ENCODE data around the gene CDH12.
"Not testable (repeated sequence)": the region's sequence is repeated elsewhere in the genome, so short reads cannot be mapped to it uniquely, and the experiment has no call there.

CDH12 gene

DNA sequence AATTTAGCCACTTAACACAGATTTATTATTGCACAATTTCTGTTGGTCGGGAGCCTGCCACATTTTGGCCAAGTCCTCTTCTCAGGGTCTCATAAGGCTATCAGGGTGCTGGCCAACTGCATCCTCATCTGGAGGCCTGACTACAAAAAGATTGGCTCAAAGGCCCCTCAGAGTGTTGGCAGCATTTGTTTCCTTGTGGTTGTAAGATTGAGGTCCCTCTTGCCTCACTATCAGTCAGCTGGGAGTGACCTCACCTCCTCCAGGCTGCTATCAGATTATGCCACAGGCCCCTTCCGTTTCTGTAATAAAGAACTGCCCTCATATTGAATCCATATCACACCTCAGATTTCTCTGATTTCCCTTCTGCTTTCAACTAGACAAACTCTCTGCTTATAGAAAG, 698.4 kb downstream of the CDH12 start:
- DNase-seq (ENCODE audit: low read depth) = not testable (repeated sequence)

DNA sequence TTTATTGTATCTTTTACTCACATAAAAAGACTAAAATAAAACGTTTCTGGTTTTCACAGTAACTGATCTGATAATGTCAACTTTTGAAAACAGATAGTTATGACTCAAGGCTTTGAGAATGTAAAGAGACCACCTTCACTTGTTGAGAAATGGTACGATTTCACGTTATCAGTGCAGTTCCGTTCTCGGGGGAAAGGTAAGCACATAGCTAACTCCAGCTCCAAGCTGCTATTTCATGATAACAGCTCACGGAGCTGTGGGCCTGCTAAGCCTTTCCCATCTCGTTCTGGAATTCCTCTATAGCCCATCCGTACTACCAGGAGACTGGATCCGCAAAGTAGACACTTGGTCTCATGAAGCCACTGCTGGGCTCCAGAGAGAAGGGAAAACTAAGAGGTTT, 701.3 kb downstream of the CDH12 start:
- not testable (repeated sequence) for DNase-seq (ENCODE audit: low read depth)

DNA sequence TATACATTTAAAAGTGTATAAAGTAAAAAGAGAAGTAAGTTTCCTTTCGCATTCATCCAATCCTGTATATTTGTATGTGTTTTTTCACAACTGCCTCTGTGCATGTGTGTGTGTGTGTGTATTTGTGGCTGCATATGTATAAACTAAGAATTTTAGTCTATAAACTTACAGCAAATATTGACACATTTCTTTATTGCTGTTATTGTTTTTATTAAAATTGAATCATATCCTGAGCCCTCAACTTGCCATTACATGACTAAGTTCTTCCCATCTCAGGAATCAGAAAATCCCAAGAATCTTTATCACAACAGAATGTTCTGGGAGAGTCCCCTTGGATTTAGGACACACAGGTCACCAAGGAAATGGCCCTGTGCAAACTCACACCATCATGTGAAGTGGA, 712.7 kb downstream of the CDH12 start:
- DNase-seq (ENCODE audit: low read depth) = not testable (repeated sequence)

DNA sequence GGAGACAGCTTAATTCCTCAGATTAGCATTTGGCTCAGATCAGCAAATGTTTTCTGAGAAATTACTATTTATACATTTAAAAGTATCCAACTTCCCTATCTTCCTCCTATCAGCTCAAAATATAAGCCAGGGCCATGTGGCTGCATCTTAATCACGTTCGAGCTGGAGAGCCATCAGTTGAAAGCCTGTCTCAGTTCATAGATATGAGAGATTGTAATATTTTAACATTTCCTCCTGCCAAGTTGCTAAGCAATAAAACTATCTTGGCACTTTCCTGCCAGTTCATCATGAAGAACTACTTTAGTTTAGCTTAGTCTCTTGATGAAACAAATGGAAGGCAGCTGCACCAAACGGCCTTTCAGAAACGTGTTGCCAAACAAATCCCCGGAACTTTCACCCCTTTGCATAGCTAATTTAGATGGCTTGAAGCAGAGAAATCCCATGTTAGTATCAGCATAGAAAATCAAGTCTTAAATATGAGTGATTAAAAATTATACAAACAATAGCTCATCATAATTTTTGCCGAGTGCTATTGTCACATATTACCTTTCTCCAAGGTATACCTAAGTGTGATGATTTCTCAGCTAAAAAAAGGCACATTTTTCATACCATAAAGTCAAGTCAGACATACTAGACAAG, 713.4 kb downstream of the CDH12 start:
- not testable (repeated sequence) for DNase-seq (ENCODE audit: low read depth)

DNA sequence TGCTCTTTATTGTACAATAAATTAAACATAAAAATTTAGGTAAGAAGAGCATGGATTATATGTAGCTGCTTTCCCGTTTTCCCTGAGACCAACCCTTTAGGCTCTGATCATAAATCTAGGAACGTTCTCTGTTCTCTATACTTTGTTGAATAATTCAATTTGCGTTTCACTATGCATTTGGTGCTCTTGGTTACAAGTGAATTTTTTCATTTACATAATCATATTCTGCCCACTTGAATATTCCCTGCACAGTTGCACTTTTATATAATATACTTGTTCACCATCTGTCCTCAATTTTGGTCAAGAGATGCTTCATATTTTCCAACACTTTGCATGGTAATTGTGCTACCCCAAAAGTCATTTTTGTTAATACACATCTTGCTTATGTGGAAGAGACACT, 741.8 kb downstream of the CDH12 start:
- no peak for DNase-seq (ENCODE audit: low read depth)

DNA sequence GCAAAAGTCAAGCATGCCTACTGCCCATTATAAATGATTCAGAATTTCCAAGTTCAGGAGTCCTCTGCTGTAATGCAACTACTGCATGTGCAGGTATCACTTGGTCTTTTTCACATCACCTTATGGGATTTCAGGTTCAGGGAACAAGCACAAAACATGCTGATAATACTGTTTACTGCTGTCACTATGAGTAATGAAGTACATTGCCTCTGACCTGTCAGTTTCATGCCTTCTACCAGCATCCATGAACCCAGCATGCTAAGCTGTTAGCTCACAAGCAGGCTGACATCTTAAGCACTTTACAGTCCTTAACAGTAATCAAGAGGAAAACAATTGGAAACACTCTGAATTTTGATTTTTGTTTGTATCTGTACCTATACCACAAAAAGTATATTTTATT, 743.8 kb downstream of the CDH12 start:
- DNase-seq (ENCODE audit: low read depth) = no peak

DNA sequence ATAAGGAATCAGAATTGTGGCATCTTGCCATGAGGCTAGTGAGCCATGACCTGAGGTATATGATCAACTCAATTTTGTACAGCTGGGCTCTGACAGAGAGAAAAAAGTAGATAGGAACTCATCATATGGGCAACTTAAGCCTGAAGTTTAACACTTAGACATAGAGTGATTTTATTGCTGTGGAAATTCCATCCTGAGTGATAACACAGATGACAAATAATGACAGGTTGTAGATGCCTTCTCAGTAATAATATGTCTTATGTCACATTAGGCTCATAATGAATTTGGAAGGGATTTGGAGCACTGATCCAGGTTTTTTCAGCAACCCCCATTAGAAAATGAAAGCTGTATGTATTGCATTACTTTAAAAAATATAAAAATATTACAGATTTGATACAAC, 744.6 kb downstream of the CDH12 start:
- no peak for DNase-seq (ENCODE audit: low read depth)

DNA sequence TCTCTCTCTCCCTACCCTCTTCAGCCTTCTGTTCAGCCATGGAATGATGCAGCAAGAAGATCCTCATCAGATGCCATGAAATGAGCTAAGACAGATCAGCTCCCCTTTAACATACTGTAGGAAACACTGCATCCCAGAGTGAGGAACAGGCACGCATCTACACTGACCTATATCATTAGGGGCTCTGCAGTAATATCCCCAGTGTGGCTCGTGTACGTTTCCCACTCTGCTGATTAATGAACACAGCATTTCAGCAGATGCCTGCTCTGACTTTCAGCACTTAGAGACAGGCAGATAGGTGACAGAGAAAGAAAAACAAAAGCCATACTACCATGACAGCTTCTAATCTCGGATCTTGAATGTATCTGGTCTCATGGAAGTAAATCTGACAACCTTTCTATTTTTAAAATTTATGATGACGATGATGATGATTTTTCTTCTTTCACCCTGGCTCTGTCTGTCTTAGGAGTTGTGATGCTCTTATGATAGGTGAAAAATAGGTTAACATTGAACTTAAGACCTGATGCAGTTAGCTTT, 750.3 kb downstream of the CDH12 start:
- DNase-seq (ENCODE audit: low read depth) = no peak

DNA sequence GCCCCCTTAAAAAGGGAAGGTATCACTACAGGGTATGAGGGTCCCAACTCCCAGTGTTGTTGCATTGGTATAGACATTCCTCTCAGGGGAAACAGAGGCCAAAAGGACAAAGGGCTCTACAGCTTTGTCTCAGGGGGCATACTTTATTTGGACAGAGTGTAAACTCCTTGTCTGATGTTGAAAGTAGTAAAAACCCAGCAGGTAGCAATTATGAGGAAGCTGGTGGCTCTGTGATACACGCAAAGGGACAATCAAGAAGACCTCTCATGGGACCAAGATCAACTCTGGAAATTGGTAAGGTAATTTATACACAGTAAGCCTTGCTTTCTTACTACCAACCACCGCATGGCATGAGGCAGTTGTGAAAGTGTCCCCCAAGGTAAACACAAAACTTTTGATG, 764.6 kb downstream of the CDH12 start:
- DNase-seq (ENCODE audit: low read depth) = no peak

DNA sequence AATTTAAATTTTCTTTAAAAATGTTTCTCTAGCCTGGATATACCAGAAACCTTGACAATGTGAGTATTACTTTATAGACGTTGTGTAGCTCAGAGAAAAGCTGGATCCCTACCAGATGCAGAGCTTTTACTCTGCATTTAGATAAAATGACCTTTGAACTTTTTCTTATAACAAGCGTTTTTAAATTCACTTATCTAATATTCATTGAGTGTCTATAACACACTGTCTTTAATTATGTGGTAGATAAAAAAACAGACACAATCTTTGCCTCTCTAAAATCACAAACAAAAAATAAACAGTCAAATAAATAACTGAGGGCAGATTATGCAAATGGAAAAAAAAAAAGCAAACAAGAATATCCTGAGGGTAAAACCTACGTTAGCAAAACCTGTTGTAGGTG, 773.6 kb downstream of the CDH12 start:
- no peak for DNase-seq (ENCODE audit: low read depth)

DNA sequence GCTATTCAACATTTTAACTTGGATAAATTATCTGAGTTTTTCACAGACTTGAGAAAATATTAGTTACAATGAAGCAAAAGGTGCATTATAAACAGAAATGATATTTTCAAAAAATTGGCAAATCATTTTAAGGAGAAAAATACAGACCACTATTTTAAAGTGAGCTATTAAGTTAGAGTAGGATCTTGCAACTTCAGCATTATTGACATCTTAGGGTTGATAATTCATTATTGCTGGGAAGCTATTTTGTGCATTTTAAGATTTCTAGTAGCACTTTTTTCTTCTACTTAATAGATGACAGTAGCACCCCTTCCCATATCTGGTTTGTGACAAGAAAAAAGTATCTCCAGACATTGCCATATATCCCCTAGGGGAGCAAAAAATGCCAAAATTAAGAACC, 774.1 kb downstream of the CDH12 start:
- no peak for DNase-seq (ENCODE audit: low read depth)

DNA sequence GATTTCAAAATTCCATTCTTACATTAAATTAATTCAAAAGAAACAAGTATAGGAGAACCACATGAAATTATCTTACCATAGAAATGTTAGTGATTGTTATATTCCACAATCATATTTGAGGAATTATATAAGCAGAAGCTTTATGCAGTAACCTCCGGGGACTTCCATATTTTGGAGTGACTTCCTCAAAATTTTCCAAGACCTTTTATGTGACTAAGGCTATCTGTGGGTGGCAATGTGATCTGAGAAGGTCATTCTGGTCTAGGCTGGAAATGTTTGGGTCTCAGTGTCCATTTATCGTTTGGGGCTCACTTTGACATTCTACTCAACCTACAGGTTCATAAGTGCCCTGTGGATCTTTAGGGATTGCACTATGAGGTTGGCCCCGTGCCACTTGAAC, 776.6 kb downstream of the CDH12 start:
- DNase-seq (ENCODE audit: low read depth) = no peak

DNA sequence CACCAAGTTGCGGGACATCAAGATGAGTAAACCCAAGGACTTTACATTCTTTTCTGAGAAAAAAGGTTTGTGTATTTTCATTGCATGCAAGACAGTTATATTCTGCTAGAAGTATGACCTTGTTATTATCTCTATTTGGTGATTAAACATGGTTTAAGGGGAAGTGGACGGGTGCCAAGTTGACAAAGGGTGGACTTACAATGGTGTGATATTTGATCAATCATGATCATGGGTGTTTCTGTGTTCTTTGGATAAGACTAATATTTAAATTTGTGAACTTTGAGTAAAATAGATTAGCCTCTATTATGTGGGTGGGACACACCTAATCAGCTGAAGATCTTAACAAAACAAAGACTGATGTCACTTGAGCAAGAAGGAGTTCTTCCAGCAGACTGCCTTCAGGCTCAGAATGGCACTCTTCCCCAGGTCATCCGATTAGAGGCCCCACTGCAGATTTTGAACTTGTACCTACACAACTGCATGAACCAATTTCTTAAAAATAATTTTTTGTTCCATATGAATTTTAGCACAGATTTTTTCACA, 782.9 kb downstream of the CDH12 start:
- DNase-seq (ENCODE audit: low read depth) = no peak

DNA sequence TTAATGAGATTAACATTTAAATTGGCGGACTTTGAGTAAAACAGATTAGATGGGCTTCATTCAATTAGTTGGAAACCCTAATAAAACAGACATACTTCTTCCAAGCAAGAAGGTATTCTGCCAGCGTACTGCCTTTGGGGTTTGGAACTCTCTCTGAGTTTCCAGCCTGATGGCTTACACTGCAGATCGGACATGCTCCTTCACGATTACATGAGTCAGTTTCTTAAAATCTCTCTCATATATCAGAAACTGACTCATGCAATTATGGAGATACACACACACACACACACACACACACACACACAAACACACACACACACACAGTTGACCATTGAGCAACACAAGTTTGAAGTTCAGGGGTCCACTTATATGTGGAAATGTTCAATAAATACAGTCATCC, 789.4 kb downstream of the CDH12 start:
- no peak for DNase-seq (ENCODE audit: low read depth)

DNA sequence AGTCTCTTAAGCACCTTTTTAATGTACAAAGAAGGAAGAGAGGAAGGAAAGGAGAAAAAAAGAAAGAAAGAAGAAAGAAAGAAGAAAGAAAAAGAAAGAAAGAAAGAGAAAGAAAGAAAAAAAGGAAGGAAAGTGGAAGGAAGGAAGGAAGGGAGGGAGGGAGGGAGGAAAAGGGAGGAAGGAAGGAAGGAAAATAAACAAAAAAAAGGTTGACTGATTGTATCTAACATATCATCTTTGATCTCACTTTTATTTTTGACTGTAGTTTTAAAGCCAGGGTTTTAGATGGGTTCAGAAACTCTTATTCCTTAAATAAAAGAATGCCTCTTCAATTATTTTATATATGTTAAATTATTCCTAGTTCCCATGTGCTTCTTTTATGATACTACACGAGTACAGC, 794.5 kb downstream of the CDH12 start:
- DNase-seq (ENCODE audit: low read depth) = no peak

DNA sequence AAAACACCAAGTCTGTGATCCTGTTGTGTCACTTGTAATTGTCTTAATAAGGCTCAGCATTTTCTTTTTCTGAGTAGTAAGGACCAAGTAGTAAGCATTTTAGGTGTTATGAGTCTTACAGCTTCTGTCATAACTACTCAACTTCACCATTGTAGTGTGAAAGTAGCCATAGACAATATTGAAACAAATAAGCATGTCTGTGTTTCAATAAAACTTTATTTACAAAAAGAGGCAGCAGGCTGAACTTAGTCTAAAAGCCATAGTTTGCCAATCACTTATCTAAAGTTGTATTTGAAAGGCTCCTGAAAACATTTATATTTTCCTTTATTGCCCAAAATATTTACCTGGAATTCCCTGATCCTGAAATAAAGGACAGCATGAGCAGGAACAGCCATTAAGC, 796.1 kb downstream of the CDH12 start:
- no peak for DNase-seq (ENCODE audit: low read depth)

DNA sequence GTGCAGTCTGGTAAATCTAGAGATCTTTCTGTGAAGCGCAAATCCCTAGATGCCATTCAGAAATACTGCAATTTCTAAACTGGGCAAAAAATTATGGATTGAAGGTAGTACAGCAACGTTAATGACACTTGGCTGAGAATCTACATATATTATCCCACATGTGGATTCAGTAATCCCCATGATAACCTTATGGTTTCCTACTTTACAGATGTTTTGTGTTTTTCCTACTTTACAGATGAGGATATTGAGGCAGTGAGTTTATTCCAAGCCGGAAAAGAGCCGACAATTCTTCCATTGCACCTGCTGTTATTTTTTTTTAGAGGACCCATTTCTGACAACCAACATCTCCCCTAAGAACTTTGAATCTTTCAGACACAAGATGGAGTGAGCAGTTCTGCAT, 796.5 kb downstream of the CDH12 start:
- DNase-seq (ENCODE audit: low read depth) = no peak

DNA sequence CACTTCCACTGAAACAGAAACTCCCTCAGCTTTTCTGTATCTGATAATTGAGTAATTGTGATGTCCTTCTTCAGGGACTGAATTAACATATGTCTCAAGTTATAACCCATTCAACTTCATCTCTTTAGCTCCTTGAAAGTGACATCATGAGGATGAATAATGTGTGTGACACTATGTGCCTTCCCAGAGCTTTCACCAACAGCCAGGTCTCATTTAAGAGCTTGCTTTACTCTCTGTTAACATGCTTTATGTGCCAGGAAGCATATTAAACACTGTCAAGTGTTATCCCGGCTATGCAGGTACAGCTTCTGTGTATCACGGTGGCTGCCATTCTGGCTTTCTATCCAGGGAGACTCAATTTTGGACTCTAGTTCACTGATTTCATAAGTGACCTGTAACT, 799.9 kb downstream of the CDH12 start:
- no peak for DNase-seq (ENCODE audit: low read depth)

DNA sequence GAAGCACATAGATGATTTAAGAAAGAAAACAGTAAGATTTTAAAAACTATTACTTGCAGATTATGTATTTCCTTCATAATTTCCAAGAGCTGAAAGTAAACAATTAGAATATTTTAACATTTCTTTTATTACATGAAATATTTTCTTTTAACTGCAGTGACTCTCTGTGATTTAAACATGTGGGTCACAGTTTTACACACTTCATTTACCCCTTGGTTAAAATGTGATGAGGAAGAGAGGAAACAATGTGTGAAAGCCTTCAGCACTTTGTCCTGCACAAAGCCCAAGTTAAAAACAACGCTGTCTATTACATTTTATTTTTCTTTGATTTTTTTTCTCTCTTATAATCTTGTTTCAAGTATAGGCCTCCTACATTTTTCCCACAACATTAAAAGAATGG, 801.3 kb downstream of the CDH12 start:
- DNase-seq (ENCODE audit: low read depth) = no peak

DNA sequence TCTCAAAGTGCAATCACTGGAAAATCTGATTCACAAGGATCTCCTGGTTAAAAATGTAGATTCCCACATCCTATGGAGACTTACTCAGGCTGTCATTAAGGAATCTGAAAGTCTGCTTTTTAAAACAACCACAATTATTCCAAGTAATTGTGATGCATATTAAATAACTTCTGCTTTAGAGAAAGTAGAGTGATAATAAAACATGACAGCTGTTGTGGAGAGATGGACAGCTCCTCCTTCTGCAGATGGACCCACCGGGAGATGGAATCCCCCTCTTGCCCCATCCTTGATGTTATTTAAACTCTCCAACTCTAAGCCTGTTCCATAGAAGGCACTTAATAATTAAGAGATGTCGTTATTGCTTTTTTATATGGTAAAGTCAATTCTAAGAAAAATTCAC, 802.2 kb downstream of the CDH12 start:
- no peak for DNase-seq (ENCODE audit: low read depth)

DNA sequence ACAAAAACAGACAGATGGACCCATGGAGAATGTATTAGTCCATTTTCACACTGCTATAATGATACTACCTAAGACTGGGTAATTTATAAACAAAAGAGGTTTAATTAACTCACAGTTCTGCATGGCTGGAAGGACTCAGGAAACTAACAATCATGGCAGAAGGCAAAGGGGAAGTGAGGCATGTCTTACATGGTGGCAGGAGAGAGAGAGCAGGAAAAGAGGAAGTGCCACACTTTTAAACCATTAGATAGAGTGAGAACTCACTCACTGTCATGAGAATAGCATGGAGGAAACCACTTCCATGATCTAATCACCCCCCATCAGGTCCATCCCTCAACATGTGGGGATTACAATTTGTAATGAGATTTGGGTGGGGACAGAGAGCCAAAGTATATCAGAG, 808.9 kb downstream of the CDH12 start:
- DNase-seq (ENCODE audit: low read depth) = no peak

DNA sequence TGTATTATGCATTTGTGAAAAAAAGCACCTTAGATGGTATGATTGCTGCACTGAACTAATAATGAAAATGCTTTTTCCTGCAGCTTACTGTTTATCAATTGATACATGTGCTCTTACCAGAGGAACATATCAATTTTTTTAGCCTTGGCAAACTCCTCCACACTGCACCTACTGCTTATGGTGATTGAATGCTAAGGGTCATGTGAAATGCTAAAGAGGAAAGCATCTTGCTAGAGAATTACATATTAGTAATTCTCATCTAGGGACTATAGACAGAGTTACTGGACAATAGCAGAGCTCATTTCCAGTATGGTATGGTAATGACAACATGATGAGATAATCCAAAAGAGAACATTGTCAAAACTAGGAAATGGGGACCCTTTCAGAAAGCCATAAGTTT, 817.1 kb downstream of the CDH12 start:
- no peak for DNase-seq (ENCODE audit: low read depth)

DNA sequence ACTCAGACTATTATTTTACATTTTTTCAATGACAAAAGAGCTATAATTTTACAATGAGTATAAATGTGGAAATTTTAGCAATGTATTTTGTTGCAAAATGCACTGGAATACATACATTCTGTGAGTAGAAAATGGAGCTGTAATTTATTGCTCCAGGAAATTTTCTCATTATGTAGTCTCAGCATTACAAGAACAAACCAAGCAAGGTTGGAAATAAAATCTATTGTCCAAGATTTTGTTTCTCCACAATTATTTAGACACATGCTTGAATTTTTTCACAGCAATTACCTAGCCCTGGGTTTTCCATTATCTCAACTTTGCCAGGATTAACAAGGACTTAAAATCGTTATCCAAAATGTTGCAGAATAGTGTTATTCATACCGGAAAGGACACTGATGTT, 820.1 kb downstream of the CDH12 start:
- DNase-seq (ENCODE audit: low read depth) = no peak

DNA sequence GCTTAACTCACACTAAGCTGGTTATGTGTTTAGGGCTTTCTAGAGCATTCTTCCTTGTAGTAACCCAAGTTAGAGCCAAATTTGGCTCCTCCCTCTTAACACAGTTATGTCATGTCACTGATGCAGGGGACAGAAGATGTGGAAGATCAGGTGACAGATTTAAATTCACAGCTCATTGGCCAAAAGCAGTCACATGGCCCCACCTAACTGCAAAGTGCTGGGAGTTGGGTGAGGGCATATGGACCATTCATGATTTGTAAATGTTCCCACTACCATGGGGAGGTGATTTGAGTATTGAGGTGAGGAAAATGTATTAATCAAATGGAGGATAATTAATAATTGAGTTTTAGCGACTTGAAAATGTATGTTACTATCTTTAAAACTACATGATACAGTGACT, 829.4 kb downstream of the CDH12 start:
- DNase-seq (ENCODE audit: low read depth) = no peak

Data from activated T-cell treated with anti-CD3 and anti-CD28 coated beads for 24 hours (primary cell).